GM23338 (cell line): ENCODE data around the gene ASIC3. TPM values are rescaled to one million over a fixed set of nuclear protein-coding genes. Genes with fewer than 3 reads are reported as not detected.

Experiments used
- ATAC-seq: fragments of 200-7000 bp; cut with Tn5 transposase; 3 replicates; pipeline ENCODE4 v1.9.1; 2020
- DNase-seq: peaks from one replicate; pipeline ENCODE4 v3.0.0-alpha.2; 2015; ENCODE audit warnings: low spot score
- H2AFZ ChIP-seq: fragments of 200-600 bp; sonication (generic); 2 replicates; pipeline ENCODE4 v1.8.0; 2016; ENCODE audit warnings: antibody characterized with exemption, mild to moderate bottlenecking, moderate library complexity
- H3F3A ChIP-seq: fragments of 200-600 bp; sonication (generic); replicated peaks from 2 replicates; pipeline ENCODE4 v1.8.0; 2017; ENCODE audit warnings: antibody characterized with exemption, mixed run types, low read depth
- H3K27ac ChIP-seq: fragments of 200-600 bp; sonication (generic); 2 replicates; pipeline ENCODE4 v1.6.1; 2016; ENCODE audit warnings: low read depth
- H3K27me3 ChIP-seq: fragments of 200-600 bp; sonication (generic); 2 replicates; pipeline ENCODE4 v1.8.0; 2016; ENCODE audit warnings: mild to moderate bottlenecking, mixed run types, moderate library complexity; ENCODE audit not compliant: insufficient read depth
- H3K36me3 ChIP-seq: fragments of 200-600 bp; sonication (generic); 2 replicates; pipeline ENCODE4 v1.8.0; 2016; ENCODE audit warnings: mild to moderate bottlenecking; ENCODE audit not compliant: insufficient read depth
- H3K4me1 ChIP-seq: fragments of 200-600 bp; sonication (generic); 2 replicates; pipeline ENCODE4 v1.8.0; 2016; ENCODE audit warnings: mild to moderate bottlenecking, moderate library complexity; ENCODE audit not compliant: insufficient read depth
- H3K4me2 ChIP-seq: fragments of 200-600 bp; sonication (generic); 2 replicates; pipeline ENCODE4 v1.7.1; 2017; ENCODE audit warnings: mixed run types
- H3K4me3 ChIP-seq: fragments of 200-600 bp; sonication (generic); 2 replicates; pipeline ENCODE4 v1.6.1; 2016; ENCODE audit warnings: mixed run types
- H3K79me2 ChIP-seq: fragments of 200-600 bp; sonication (generic); replicated peaks from 2 replicates; pipeline ENCODE4 v1.8.0; 2017; ENCODE audit warnings: mild to moderate bottlenecking; ENCODE audit not compliant: insufficient read depth
- H3K9me2 ChIP-seq: fragments of 200-600 bp; sonication (generic); 2 replicates; pipeline ENCODE4 v1.8.0; 2017; ENCODE audit not compliant: insufficient read depth
- H4K20me1 ChIP-seq: fragments of 200-600 bp; sonication (generic); replicated peaks from 2 replicates; pipeline ENCODE4 v1.8.0; 2017; ENCODE audit warnings: mild to moderate bottlenecking; ENCODE audit not compliant: insufficient read depth
- H3K27ac Mint-ChIP-seq: 2 replicates; pipeline ENCODE4 v1.8.0; 2020; ENCODE audit warnings: inconsistent platforms, mild to moderate bottlenecking, moderate library complexity, mixed read lengths
- H3K27me3 Mint-ChIP-seq: 3 replicates; pipeline ENCODE4 v1.8.0; 2022; ENCODE audit warnings: low read depth, mild to moderate bottlenecking, moderate library complexity, mixed read lengths, inconsistent platforms; ENCODE audit not compliant: insufficient read depth, poor library complexity
- H3K36me3 Mint-ChIP-seq: 3 replicates; pipeline ENCODE4 v1.8.0; 2021; ENCODE audit warnings: low read depth, mild to moderate bottlenecking, inconsistent platforms, moderate library complexity, mixed read lengths
- H3K4me1 Mint-ChIP-seq: 3 replicates; pipeline ENCODE4 v1.8.0; 2020; ENCODE audit warnings: mild to moderate bottlenecking, inconsistent platforms, mixed read lengths
- H3K4me3 Mint-ChIP-seq: 3 replicates; pipeline ENCODE4 v1.8.0; 2021; ENCODE audit warnings: moderate library complexity, mild to moderate bottlenecking, inconsistent platforms, mixed read lengths
- H3K9me3 Mint-ChIP-seq: 3 replicates; pipeline ENCODE4 v1.8.0; 2020; ENCODE audit warnings: moderate library complexity, mild to moderate bottlenecking, inconsistent platforms, mixed read lengths
- CREB1 ChIP-seq: fragments of 250-450 bp; sonication (Bioruptor Pico); IDR thresholded peaks from 2 replicates; pipeline ENCODE4 v1.5.0; 2020; ENCODE audit warnings: low read depth, mild to moderate bottlenecking, moderate library complexity
- EZH2 ChIP-seq: fragments of 200-600 bp; sonication (generic); IDR thresholded peaks from one replicate; pipeline ENCODE4 v1.8.0; 2017; ENCODE audit warnings: antibody characterized with exemption, mild to moderate bottlenecking, low read depth; ENCODE audit not compliant: unreplicated experiment
- NANOG ChIP-seq: IDR thresholded peaks from 2 replicates; pipeline ENCODE4 v1.6.1; 2016; ENCODE audit warnings: antibody characterized with exemption, borderline replicate concordance
- POLR2AphosphoS5 ChIP-seq: IDR thresholded peaks from 2 replicates; pipeline ENCODE4 v1.6.1; 2016; ENCODE audit warnings: antibody characterized with exemption, low read depth
- STAT1 ChIP-seq: IDR thresholded peaks from one replicate; pipeline ENCODE4 v1.6.1; 2016; ENCODE audit warnings: antibody characterized with exemption; ENCODE audit not compliant: unreplicated experiment
- ZNF114 ChIP-seq: fragments of 250-450 bp; sonication (Bioruptor Pico); IDR thresholded peaks from 2 replicates; pipeline ENCODE4 v1.5.0; 2020; ENCODE audit warnings: mild to moderate bottlenecking, moderate library complexity
- polyA plus RNA-seq: library from polyadenylated mRNA; unstranded; fragments of >200 nt; fragmentation: Nextera tagmentation; extraction: Ambion mirVana; gene quantifications from 2 replicates; pipeline ENCODE4 v1.2.1, GENCODE V29; 2016
- total RNA-seq: library from RNA; depleted of rRNA; stranded (reverse); fragments of >200 nt; shearing (Covaris generic); gene quantifications from 2 replicates; pipeline ENCODE4 v1.2.3, GENCODE V29; 2014
- TF ChIP-seq, protein P1 (sequence below), 2 experiments: fragments of 200-600 bp in 1 of 2; sonication (generic) in 1 of 2; conservative IDR thresholded peaks; 2 replicates each; pipeline versions ENCODE4 v1.5.1 to v1.6.1; 2016 to 2017; ENCODE audit warnings: antibody characterized with exemption in 2 of 2, low read depth in 2 of 2, mild to moderate bottlenecking in 2 of 2, moderate library complexity in 1 of 2
- TF ChIP-seq, protein P2 (sequence below): IDR thresholded peaks from 2 replicates; pipeline ENCODE4 v1.6.1; 2016; ENCODE audit warnings: antibody characterized with exemption
- TF ChIP-seq, protein P3 (sequence below): IDR thresholded peaks from one replicate; pipeline ENCODE4 v1.6.1; 2018; ENCODE audit warnings: antibody characterized with exemption; ENCODE audit not compliant: unreplicated experiment

ASIC3 gene
- total and polyA plus RNA-seq, 2 experiments from 2014 or later: 0.87 to 0.90 TPM

DNA sequence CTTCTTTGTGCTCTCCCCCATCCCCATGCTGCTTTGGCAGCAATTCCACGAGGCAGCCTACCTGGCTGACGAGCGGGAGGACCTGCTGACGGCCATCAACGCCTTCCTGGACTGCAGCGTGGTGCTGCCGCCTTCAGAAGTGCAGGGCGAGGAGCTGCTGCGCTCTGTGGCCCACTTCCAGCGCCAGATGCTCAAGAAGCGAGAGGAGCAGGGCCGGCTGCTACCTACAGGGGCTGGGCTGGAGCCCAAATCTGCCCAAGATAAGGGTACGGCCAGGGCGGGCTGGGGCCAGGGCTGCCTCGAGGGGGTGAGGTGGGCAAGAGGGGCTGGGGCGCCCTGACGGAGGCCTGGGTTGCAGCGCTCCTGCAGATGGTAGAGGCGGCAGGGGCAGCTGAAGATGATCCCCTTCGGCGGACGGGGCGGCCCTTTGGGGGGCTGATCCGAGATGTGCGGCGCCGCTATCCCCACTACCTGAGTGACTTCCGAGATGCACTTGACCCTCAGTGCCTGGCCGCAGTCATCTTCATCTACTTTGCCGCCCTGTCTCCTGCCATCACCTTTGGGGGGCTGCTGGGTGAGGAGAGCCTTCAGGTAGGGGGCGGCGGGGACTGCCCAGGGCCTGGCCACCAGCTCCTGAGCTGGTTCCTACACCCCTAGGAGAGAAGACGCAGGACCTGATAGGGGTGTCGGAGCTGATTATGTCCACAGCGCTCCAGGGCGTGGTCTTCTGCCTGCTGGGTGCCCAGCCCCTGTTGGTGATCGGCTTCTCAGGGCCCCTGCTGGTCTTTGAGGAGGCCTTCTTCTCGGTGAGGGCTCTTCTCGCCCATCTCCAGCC lies 22.9 kb downstream of the ASIC3 start:
- no peak overlapping the region for H3K4me2 ChIP-seq
- no peak for TF ChIP-seq CREB1 (CRISPR knock-in tag)
- TF ChIP-seq, protein P1, sequence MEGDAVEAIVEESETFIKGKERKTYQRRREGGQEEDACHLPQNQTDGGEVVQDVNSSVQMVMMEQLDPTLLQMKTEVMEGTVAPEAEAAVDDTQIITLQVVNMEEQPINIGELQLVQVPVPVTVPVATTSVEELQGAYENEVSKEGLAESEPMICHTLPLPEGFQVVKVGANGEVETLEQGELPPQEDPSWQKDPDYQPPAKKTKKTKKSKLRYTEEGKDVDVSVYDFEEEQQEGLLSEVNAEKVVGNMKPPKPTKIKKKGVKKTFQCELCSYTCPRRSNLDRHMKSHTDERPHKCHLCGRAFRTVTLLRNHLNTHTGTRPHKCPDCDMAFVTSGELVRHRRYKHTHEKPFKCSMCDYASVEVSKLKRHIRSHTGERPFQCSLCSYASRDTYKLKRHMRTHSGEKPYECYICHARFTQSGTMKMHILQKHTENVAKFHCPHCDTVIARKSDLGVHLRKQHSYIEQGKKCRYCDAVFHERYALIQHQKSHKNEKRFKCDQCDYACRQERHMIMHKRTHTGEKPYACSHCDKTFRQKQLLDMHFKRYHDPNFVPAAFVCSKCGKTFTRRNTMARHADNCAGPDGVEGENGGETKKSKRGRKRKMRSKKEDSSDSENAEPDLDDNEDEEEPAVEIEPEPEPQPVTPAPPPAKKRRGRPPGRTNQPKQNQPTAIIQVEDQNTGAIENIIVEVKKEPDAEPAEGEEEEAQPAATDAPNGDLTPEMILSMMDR (conservative IDR thresholded peaks at IDR 0.05; ENCODE audit: low read depth in 2 of 2): no peak
- TF ChIP-seq, protein P2, sequence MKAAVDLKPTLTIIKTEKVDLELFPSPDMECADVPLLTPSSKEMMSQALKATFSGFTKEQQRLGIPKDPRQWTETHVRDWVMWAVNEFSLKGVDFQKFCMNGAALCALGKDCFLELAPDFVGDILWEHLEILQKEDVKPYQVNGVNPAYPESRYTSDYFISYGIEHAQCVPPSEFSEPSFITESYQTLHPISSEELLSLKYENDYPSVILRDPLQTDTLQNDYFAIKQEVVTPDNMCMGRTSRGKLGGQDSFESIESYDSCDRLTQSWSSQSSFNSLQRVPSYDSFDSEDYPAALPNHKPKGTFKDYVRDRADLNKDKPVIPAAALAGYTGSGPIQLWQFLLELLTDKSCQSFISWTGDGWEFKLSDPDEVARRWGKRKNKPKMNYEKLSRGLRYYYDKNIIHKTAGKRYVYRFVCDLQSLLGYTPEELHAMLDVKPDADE: no peak
- TF ChIP-seq POLR2AphosphoS5: no peak
- no peak for TF ChIP-seq NANOG
- TF ChIP-seq, protein P3, sequence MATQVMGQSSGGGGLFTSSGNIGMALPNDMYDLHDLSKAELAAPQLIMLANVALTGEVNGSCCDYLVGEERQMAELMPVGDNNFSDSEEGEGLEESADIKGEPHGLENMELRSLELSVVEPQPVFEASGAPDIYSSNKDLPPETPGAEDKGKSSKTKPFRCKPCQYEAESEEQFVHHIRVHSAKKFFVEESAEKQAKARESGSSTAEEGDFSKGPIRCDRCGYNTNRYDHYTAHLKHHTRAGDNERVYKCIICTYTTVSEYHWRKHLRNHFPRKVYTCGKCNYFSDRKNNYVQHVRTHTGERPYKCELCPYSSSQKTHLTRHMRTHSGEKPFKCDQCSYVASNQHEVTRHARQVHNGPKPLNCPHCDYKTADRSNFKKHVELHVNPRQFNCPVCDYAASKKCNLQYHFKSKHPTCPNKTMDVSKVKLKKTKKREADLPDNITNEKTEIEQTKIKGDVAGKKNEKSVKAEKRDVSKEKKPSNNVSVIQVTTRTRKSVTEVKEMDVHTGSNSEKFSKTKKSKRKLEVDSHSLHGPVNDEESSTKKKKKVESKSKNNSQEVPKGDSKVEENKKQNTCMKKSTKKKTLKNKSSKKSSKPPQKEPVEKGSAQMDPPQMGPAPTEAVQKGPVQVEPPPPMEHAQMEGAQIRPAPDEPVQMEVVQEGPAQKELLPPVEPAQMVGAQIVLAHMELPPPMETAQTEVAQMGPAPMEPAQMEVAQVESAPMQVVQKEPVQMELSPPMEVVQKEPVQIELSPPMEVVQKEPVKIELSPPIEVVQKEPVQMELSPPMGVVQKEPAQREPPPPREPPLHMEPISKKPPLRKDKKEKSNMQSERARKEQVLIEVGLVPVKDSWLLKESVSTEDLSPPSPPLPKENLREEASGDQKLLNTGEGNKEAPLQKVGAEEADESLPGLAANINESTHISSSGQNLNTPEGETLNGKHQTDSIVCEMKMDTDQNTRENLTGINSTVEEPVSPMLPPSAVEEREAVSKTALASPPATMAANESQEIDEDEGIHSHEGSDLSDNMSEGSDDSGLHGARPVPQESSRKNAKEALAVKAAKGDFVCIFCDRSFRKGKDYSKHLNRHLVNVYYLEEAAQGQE: no peak
- no peak for TF ChIP-seq ZNF114 (CRISPR knock-in tag)
- H3K27me3 Mint-ChIP-seq: peaks cover 26% of the 10 kb centered on the region
- H3K79me2 ChIP-seq: no peaks in the 10 kb centered on the region
- no peak overlapping the region for H3K4me3 ChIP-seq
- peaks cover under 1% of the 10 kb centered on the region; the same call in 1 of the 2 replicates for H4K20me1 ChIP-seq
- no peak overlapping the region for H3K27ac ChIP-seq
- peaks cover 21% of the 10 kb centered on the region for H3K4me1 Mint-ChIP-seq
- ATAC-seq: no peak
- peaks cover 13% of the 10 kb centered on the region for H3K4me1 ChIP-seq
- no peaks in the 10 kb centered on the region for H3K9me2 ChIP-seq
- no peaks in the 10 kb centered on the region for H3K27me3 ChIP-seq
- peaks cover 68% of the 10 kb centered on the region for H3K36me3 Mint-ChIP-seq
- 0 out of 2 replicates have a peak, but pooled peaks cover 5% of the 10 kb centered on the region for H3F3A ChIP-seq
- H3K4me3 Mint-ChIP-seq: no peak overlapping the region
- no peak overlapping the region for H2AFZ ChIP-seq
- DNase-seq: no peak
- H3K27ac Mint-ChIP-seq: no peak overlapping the region
- peaks cover 12% of the 10 kb centered on the region for H3K36me3 ChIP-seq
- no peaks in the 10 kb centered on the region for H3K9me3 Mint-ChIP-seq

DNA sequence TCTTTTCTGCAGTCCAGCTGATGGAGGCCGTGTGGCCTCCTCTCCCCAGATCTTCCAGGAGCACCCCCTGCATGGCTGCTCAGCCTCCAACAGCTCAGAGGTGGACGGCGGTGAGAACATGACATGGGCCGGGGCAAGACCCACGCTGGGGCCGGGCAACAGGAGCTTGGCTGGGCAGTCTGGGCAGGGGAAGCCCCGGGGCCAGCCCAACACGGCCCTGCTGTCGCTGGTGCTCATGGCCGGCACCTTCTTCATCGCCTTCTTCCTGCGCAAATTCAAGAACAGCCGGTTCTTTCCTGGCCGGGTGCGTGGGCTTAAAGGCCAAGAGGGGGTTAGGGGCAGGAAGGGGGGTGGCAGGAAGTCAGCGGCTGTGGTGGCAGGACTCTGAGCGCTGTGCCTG lies 25.7 kb downstream of the ASIC3 start:
- Mint-ChIP-seq H3K4me1 (peaks cover 21% of the 10 kb centered on the region), H3K9me3 (no peaks in the 10 kb centered on the region), H3K36me3 (peaks cover 57% of the 10 kb centered on the region), H3K27me3 (peaks cover 28% of the 10 kb centered on the region), H3K27ac (no peak overlapping the region), H3K4me3 (no peak overlapping the region)
- Histone ChIP-seq H3K4me1 (peaks cover 16% of the 10 kb centered on the region), H3K79me2 (no peaks in the 10 kb centered on the region), H3K27ac (no peak overlapping the region), H3K27me3 (no peaks in the 10 kb centered on the region), H3K4me2 (no peak overlapping the region), H2AFZ (no peak overlapping the region), H3F3A (0 out of 2 replicates have a peak, but pooled peaks cover 10% of the 10 kb centered on the region), H3K4me3 (no peak overlapping the region), H4K20me1 (peaks cover 8% of the 10 kb centered on the region), H3K9me2 (no peaks in the 10 kb centered on the region), H3K36me3 (peaks cover 5% of the 10 kb centered on the region; the same call in 1 of the 2 replicates)
- no peak for ATAC-seq
- no peak for DNase-seq
- TF ChIP-seq ZNF114 (CRISPR knock-in tag): no peak
- no peak for TF ChIP-seq STAT1
- TF ChIP-seq, protein P1 (conservative IDR thresholded peaks at IDR 0.05; ENCODE audit: low read depth in 2 of 2): no peak
- TF ChIP-seq POLR2AphosphoS5: no peak
- no peak for TF ChIP-seq CREB1 (CRISPR knock-in tag)
- no peak for TF ChIP-seq EZH2
- TF ChIP-seq, protein P3: no peak
